Endothelial cell of umbilical vein (primary cell): ENCODE measurements around the gene RHAG.

ENCODE experiments used
- EZH2 ChIP-seq: IDR thresholded peaks from 2 replicates; pipeline ENCODE4 v1.6.1; 2012; ENCODE audit warnings: borderline replicate concordance, low read depth, mild to moderate bottlenecking, moderate library complexity, low read length, inconsistent platforms; ENCODE audit not compliant: severe bottlenecking
- GATA2 ChIP-seq: IDR thresholded peaks from 2 replicates; pipeline ENCODE4 v1.7.0; 2011; ENCODE audit warnings: low read depth, mild to moderate bottlenecking, moderate library complexity, mixed read lengths, low read length; ENCODE audit not compliant: insufficient read length, insufficient read depth
- JUN ChIP-seq: IDR thresholded peaks from 2 replicates; pipeline ENCODE4 v1.6.1; 2011; ENCODE audit warnings: borderline replicate concordance, low read depth; ENCODE audit not compliant: insufficient read length, insufficient read depth
- MYC ChIP-seq: IDR thresholded peaks from one replicate; pipeline ENCODE4 v1.6.1; 2011; ENCODE audit warnings: mild to moderate bottlenecking, low read depth, low read length
- POLR2A ChIP-seq: IDR thresholded peaks from 2 replicates; pipeline ENCODE4 v1.6.1; 2012; ENCODE audit warnings: low read depth, mild to moderate bottlenecking, control low read depth, low read length
- POLR2AphosphoS5 ChIP-seq: IDR thresholded peaks from 2 replicates; pipeline ENCODE4 v1.6.1; 2012; ENCODE audit warnings: low read depth, mild to moderate bottlenecking, control low read depth, low read length, moderate library complexity; ENCODE audit not compliant: insufficient read depth
- TF ChIP-seq, protein P1 (sequence below), 2 donors: IDR thresholded peaks; 1 replicate in 1 of 2; 2 replicates in 1 of 2; pipeline ENCODE4 v1.5.1; 2011; ENCODE audit warnings: low read length in 2 of 2, mild to moderate bottlenecking in 2 of 2, moderate library complexity in 2 of 2, control low read depth in 1 of 2, inconsistent platforms in 1 of 2, low read depth in 1 of 2; ENCODE audit not compliant: insufficient read depth in 1 of 2; ENCODE audit errors: extremely low read depth in 1 of 2
- TF ChIP-seq, protein P2 (sequence below): IDR thresholded peaks from 2 replicates; pipeline ENCODE4 v1.6.1; 2011; ENCODE audit not compliant: insufficient read depth, insufficient read length

DNA sequence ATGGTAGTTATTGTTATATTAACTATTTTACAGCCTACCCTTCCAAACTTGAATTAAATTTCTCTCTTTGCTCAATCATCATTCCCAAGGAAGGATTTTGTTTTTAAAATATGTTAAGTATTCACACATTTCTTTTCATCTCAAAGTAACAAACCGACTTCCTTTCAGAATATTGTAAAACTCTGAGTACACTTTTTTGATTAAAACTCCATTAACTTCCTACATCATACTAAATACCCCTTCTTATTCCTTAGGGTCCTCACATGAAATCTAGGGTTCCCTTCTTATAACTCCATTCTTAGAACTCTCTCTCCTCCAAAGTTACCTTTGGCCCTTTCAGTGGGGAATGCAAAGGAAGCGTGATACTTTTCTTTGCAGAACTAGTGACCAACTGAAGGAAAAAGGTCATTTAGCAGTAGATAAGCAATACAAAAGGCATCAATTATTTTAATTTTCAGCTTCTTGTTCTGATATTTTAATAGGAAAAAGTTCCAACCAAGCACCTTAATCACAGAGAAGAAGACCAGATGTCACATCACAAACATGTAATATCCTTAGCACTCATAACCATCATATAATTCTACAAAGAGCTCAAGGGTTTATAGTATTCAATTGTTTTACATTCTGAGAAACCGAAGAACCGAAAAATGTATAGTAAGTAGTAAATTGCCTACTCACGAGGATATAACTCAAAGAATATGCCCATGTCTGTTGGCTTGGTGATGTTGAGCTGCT is 494 bp downstream of the RHAG start:
- TF ChIP-seq, protein P1, sequence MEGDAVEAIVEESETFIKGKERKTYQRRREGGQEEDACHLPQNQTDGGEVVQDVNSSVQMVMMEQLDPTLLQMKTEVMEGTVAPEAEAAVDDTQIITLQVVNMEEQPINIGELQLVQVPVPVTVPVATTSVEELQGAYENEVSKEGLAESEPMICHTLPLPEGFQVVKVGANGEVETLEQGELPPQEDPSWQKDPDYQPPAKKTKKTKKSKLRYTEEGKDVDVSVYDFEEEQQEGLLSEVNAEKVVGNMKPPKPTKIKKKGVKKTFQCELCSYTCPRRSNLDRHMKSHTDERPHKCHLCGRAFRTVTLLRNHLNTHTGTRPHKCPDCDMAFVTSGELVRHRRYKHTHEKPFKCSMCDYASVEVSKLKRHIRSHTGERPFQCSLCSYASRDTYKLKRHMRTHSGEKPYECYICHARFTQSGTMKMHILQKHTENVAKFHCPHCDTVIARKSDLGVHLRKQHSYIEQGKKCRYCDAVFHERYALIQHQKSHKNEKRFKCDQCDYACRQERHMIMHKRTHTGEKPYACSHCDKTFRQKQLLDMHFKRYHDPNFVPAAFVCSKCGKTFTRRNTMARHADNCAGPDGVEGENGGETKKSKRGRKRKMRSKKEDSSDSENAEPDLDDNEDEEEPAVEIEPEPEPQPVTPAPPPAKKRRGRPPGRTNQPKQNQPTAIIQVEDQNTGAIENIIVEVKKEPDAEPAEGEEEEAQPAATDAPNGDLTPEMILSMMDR (IDR thresholded peaks at IDR 0.05; ENCODE audit: extremely low read depth in 1 of 2, insufficient read depth in 1 of 2, low read depth in 1 of 2, low read length in 2 of 2), result no peak
- TF ChIP-seq MYC (no peak), POLR2AphosphoS5 (no peak), GATA2 (no peak), POLR2A (no peak), JUN (no peak), EZH2 (no peak)
- TF ChIP-seq, protein P2, sequence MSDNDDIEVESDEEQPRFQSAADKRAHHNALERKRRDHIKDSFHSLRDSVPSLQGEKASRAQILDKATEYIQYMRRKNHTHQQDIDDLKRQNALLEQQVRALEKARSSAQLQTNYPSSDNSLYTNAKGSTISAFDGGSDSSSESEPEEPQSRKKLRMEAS, result no peak
